ENCODE results near the gene CD300H.
"Not testable (repeated sequence)": the region's sequence is repeated elsewhere in the genome, so short reads cannot be mapped to it uniquely, and the experiment has no call there.

The CD300H gene

GRCh38 chr17:74574489-74575142 is 7.3 kb upstream of the CD300H start:
- no peak for TF ChIP-seq CSDC2 (CRISPR knock-in tag; IDR thresholded peaks at IDR 0.05)
- no peak for TF ChIP-seq POU6F1 (CRISPR knock-in tag; IDR thresholded peaks at IDR 0.05; ENCODE audit: borderline replicate concordance, low read depth)
- ATAC-seq = no peak

DNA sequence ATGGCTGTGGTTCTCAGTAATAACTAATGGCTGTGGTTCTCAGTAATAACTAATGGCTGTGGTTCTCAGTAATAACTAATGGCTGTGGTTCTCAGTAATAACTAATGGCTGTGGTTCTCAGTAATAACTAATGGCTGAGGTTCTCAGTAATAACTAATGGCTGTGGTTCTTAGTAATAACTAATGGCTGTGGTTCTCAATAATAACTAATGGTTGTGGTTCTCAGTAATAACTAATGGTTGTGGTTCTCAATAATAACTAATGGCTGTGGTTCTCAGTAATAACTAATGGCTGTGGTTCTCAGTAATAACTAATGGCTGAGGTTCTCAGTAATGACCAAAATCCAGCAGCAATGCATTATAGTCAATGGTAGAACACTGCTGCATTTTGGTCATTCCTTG is 6.3 kb upstream of the CD300H start:
- not testable (repeated sequence) for ATAC-seq

DNA sequence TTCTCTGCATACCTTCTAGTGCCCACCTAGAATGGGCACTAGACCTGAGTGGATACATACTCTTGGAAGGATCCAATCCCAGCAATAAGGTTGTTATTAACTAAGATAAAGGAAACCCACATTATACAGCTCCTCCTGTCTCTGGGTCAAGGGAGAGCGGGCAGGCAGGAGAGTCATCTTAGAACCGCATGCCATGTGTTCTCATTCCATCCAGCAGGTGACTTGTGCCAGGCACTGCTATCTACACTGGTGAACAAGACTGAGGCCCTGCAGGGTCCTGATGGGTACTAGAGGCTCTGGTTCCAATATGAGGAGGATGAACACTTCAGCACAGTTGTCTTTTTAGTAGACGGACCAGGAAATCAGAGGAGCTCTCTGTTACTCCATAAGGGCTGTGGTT is 5.9 kb upstream of the CD300H start:
- ATAC-seq = no peak
- TF ChIP-seq GLIS3 (CRISPR knock-in tag; IDR thresholded peaks at IDR 0.05) (no peak), RARB (CRISPR knock-in tag; IDR thresholded peaks at IDR 0.05) (no peak), TCF4 (CRISPR knock-in tag; IDR thresholded peaks at IDR 0.05; ENCODE audit: borderline replicate concordance) (no peak), ZNF8 (CRISPR knock-in tag; IDR thresholded peaks at IDR 0.05) (no peak), ZC3H10 (CRISPR knock-in tag; IDR thresholded peaks at IDR 0.05) (no peak), SNAI2 (CRISPR knock-in tag; IDR thresholded peaks at IDR 0.05) (no peak), PPARA (CRISPR knock-in tag; IDR thresholded peaks at IDR 0.05; ENCODE audit: borderline replicate concordance) (no peak), ARNTL (CRISPR knock-in tag; IDR thresholded peaks at IDR 0.05; ENCODE audit: borderline replicate concordance, low read depth) (no peak)
- TF ChIP-seq, protein P1, sequence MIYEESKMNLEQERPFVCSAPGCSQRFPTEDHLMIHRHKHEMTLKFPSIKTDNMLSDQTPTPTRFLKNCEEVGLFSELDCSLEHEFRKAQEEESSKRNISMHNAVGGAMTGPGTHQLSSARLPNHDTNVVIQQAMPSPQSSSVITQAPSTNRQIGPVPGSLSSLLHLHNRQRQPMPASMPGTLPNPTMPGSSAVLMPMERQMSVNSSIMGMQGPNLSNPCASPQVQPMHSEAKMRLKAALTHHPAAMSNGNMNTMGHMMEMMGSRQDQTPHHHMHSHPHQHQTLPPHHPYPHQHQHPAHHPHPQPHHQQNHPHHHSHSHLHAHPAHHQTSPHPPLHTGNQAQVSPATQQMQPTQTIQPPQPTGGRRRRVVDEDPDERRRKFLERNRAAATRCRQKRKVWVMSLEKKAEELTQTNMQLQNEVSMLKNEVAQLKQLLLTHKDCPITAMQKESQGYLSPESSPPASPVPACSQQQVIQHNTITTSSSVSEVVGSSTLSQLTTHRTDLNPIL (CRISPR knock-in tag; IDR thresholded peaks at IDR 0.05; ENCODE audit: low read depth) = no peak

DNA sequence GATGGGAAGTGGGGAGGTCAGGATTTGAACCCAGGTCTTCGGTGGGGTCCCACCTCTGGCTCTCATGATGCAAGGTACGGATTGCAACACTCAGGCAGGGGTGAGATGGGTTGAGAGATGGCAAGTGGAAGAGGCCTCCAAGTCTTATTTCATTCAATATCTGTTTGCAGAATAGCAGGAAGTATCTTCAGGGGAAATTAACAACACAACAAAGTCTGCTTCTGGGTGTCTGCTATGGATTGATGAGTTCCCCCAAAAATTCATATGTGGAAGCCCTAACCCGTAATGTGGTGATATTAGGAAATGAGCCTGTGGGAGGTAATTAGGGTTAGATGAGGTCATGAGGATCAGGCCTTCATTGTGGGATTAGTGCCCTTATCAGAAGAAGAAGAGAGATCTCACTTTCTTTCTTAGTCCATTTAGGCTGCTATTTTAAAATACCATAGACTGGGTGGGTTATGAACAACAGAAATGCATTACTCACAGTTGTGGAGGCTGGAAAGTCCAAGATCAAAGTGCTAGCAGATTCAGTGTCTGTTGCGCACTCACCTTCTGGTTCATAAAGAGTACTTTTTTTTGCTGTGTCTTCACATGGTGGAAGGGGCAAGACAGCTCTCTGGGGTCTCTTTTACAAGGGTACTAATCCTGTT is 4.4 kb upstream of the CD300H start:
- no peak for ATAC-seq
- TF ChIP-seq PATZ1 (CRISPR knock-in tag; IDR thresholded peaks at IDR 0.05; ENCODE audit: borderline replicate concordance) (no peak), BACH2 (CRISPR knock-in tag; IDR thresholded peaks at IDR 0.05; ENCODE audit: borderline replicate concordance) (no peak)

DNA sequence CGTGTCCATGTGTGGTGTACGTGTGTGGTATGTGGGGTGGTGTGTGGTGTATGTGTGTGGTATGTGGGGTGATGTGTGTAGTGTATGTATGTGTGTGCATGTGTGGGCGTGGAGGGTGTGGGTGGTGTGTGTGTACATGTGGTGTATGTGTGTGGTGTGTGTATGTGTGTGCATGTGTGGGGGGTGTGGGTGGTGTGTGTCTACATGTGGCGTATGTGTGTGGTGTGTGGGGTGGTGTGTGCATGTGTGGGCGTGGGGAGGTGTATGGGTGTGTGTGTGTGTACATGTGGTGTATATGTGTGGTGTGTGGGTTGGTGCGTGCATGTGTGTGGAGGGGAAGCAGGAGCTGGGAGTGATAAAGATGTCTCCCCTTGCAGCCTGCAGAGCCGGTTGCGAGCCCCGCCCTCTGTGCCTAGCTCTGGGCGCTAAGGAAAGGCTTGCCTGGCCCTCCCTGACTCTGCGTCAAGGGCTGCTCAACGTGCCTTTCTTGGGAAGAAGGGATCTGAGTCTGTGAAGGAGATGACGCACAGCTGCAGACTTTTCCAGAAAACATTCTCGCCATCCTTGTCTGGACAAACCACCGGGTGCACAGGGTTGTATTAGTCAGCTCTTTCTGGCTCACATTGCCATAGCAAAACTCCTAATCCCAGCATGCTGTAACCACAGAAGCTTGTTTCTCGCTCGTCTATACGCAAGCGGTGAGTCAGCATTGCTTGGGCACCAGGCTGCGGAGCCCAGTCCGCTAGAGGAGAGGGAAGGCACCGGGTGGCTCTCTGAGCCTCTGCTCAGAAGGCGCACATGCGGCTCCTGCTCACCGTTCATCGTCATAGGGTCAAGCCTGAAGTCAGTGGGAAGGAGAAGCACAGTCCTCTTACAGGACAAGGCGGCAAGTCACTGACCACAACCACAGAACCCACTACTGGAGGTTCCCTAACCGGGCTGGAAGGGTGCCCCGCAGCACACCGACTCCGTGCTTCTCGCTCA is 2.0 kb upstream of the CD300H start:
- no peak for ATAC-seq
- no peak for TF ChIP-seq OSR1 (CRISPR knock-in tag; IDR thresholded peaks at IDR 0.05)
- no peak for TF ChIP-seq ZFP30 (CRISPR knock-in tag; IDR thresholded peaks at IDR 0.05)
- TF ChIP-seq TCF4 (CRISPR knock-in tag; IDR thresholded peaks at IDR 0.05; ENCODE audit: borderline replicate concordance) = no peak
- no peak for TF ChIP-seq CSDC2 (CRISPR knock-in tag; IDR thresholded peaks at IDR 0.05)
- no peak for TF ChIP-seq ISL1 (CRISPR knock-in tag; IDR thresholded peaks at IDR 0.05)
- no peak for TF ChIP-seq ARNTL (CRISPR knock-in tag; IDR thresholded peaks at IDR 0.05; ENCODE audit: borderline replicate concordance, low read depth)
- TF ChIP-seq RARB (CRISPR knock-in tag; IDR thresholded peaks at IDR 0.05) = no peak
- TF ChIP-seq SNAI2 (CRISPR knock-in tag; IDR thresholded peaks at IDR 0.05) = no peak
- TF ChIP-seq PPARA (CRISPR knock-in tag; IDR thresholded peaks at IDR 0.05; ENCODE audit: borderline replicate concordance) = no peak
- no peak for TF ChIP-seq BACH2 (CRISPR knock-in tag; IDR thresholded peaks at IDR 0.05; ENCODE audit: borderline replicate concordance)
- TF ChIP-seq ZNF565 (CRISPR knock-in tag; conservative IDR thresholded peaks at IDR 0.05; ENCODE audit: low read depth) = no peak
- TF ChIP-seq ZFP3 (CRISPR knock-in tag; IDR thresholded peaks at IDR 0.05) = no peak
- no peak for TF ChIP-seq TSHZ2 (CRISPR knock-in tag; IDR thresholded peaks at IDR 0.05)
- TF ChIP-seq GLIS3 (CRISPR knock-in tag; IDR thresholded peaks at IDR 0.05) = no peak
- TF ChIP-seq ZNF8 (CRISPR knock-in tag; IDR thresholded peaks at IDR 0.05) = no peak
- TF ChIP-seq POU6F1 (CRISPR knock-in tag; IDR thresholded peaks at IDR 0.05; ENCODE audit: borderline replicate concordance, low read depth) = no peak
- TF ChIP-seq TOX (CRISPR knock-in tag; IDR thresholded peaks at IDR 0.05; ENCODE audit: borderline replicate concordance) = no peak
- TF ChIP-seq ZC3H10 (CRISPR knock-in tag; IDR thresholded peaks at IDR 0.05) = no peak
- TF ChIP-seq ZNF70 (CRISPR knock-in tag; IDR thresholded peaks at IDR 0.05) = no peak
